ENCODE results near the gene MAP4. TPM values are rescaled to one million over a fixed set of nuclear protein-coding genes. Genes with fewer than 3 reads are reported as not detected.

Gene MAP4
- total and polyA plus RNA-seq, 2 donors (not counting 1 experiment from before 2014, with no cell fraction given), result 39.2 to 132 TPM

DNA sequence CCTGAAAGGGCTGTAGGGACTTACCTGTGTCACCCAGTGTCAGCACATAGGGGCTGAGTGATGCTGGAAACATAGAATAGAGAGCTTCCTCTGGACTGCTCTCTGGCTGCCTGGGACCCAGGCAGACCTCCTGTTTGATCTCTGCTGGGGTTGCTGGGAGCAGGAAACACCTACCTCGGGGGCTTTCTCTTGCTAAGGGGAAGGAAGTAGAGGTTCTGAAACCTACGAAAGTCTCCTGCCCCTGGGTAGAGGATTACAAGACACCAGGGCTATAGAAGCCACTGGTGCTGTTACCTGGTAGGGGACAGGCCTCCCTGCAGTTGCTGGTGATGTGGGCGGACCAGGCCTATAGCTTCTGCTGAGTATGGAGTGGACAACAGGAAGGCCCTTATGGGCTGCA lies 131.6 kb downstream of the MAP4 start:
- TF ChIP-seq, protein P1, sequence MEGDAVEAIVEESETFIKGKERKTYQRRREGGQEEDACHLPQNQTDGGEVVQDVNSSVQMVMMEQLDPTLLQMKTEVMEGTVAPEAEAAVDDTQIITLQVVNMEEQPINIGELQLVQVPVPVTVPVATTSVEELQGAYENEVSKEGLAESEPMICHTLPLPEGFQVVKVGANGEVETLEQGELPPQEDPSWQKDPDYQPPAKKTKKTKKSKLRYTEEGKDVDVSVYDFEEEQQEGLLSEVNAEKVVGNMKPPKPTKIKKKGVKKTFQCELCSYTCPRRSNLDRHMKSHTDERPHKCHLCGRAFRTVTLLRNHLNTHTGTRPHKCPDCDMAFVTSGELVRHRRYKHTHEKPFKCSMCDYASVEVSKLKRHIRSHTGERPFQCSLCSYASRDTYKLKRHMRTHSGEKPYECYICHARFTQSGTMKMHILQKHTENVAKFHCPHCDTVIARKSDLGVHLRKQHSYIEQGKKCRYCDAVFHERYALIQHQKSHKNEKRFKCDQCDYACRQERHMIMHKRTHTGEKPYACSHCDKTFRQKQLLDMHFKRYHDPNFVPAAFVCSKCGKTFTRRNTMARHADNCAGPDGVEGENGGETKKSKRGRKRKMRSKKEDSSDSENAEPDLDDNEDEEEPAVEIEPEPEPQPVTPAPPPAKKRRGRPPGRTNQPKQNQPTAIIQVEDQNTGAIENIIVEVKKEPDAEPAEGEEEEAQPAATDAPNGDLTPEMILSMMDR (IDR thresholded peaks at IDR 0.05), result no peak
- no peak for TF ChIP-seq EZH2 (IDR thresholded peaks at IDR 0.05; ENCODE audit: borderline replicate concordance, insufficient read depth, low read depth, low read length, poor library complexity, severe bottlenecking)
- Histone ChIP-seq H3K9ac (ENCODE audit: low read length) (no peak overlapping the region), H4K20me1 (ENCODE audit: control insufficient read depth, insufficient read depth, low read length, poor library complexity, severe bottlenecking) (no peaks in the 10 kb centered on the region), H3K27ac (ENCODE audit: low read length in 2 of 2) (peak overlapping the region in 1 of 2 donors; percentile 1), H3K79me2 (ENCODE audit: control insufficient read depth, insufficient read depth, low read length) (no peaks in the 10 kb centered on the region), H3K9me3 (ENCODE audit: control extremely low read depth in 1 of 3, control insufficient read depth in 2 of 3, insufficient read depth in 1 of 3, low read length in 2 of 3) (peaks cover 0 to 5% (median 0%) of the 10 kb centered on the region in 3 donors), H2AFZ (ENCODE audit: insufficient read depth, low read depth, low read length, poor library complexity, severe bottlenecking) (no peak overlapping the region), H3K36me3 (replicated peaks in 1 of 2; ENCODE audit: control extremely low read depth in 1 of 2, control insufficient read depth in 1 of 2, extremely low read depth in 1 of 2, insufficient read depth in 2 of 2, low read length in 1 of 2) (no peaks in the 10 kb centered on the region), H3K4me3 (ENCODE audit: control extremely low read depth in 1 of 5, extremely low read depth in 1 of 5, insufficient read depth in 1 of 5, low read depth in 2 of 5, low read length in 4 of 5) (no peak overlapping the region), H3K27me3 (replicated peaks in 1 of 4; ENCODE audit: control extremely low read depth in 1 of 4, control insufficient read depth in 3 of 4, insufficient read depth in 4 of 4, low read length in 3 of 4) (no peaks in the 10 kb centered on the region), H3K4me2 (replicated peaks; ENCODE audit: low read depth, low read length, poor library complexity, severe bottlenecking) (no peak overlapping the region), H3K4me1 (ENCODE audit: control insufficient read depth in 2 of 2, insufficient read depth in 2 of 2, low read length in 2 of 2) (peaks cover 10 to 22% of the 10 kb centered on the region in 2 donors)
- Mint-ChIP-seq H3K27me3 (no peaks in the 10 kb centered on the region), H3K9me3 (ENCODE audit: insufficient read depth) (no peaks in the 10 kb centered on the region), H3K4me1 (peaks cover 26% of the 10 kb centered on the region), H3K4me3 (no peak overlapping the region), H3K27ac (no peak overlapping the region)
- WGBS (ENCODE audit: insufficient coverage), result 33% methylated on average over 3 of the region's 3 CpGs
- intact Hi-C loops (cut with micrococcal nuclease), result no loop called here
- ChIA-PET POLR2A (no interaction called here), CTCF (no interaction called here)
- peak; percentile 28 for DNase-seq
- no peak for ATAC-seq (ENCODE audit: low read depth)

DNA sequence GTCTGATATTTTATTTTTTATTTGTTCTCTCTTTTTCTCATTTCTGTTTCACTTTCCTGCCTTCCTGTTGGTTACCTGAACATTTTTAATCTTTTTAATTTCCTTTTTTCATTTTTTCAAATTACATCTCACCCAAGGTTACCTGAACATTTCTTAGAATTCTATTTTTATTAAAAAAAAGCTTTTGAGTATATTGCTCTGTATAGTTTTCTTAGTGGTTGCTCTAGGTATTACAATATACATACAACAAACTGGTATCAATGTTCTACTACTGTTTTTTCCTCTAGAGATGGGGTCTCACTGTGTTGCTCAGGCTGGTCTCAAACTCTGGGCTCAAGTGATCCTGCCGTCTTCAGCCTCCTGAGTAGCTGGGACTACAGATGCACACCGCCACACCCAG lies 133.9 kb downstream of the MAP4 start:
- Histone ChIP-seq H3K27ac (ENCODE audit: low read length in 2 of 2) (no peak overlapping the region), H3K9me3 (ENCODE audit: control extremely low read depth in 1 of 3, control insufficient read depth in 2 of 3, insufficient read depth in 1 of 3, low read length in 2 of 3) (peaks cover 0 to 5% (median 0%) of the 10 kb centered on the region in 3 donors), H3K4me1 (ENCODE audit: control insufficient read depth in 2 of 2, insufficient read depth in 2 of 2, low read length in 2 of 2) (peaks cover 10 to 22% of the 10 kb centered on the region in 2 donors), H3K36me3 (replicated peaks in 1 of 2; ENCODE audit: control extremely low read depth in 1 of 2, control insufficient read depth in 1 of 2, extremely low read depth in 1 of 2, insufficient read depth in 2 of 2, low read length in 1 of 2) (peaks cover 0 to 2% of the 10 kb centered on the region in 2 experiments), H3K79me2 (ENCODE audit: control insufficient read depth, insufficient read depth, low read length) (no peaks in the 10 kb centered on the region), H3K9ac (ENCODE audit: low read length) (no peak overlapping the region), H2AFZ (ENCODE audit: insufficient read depth, low read depth, low read length, poor library complexity, severe bottlenecking) (no peak overlapping the region), H3K4me2 (replicated peaks; ENCODE audit: low read depth, low read length, poor library complexity, severe bottlenecking) (no peak overlapping the region), H3K4me3 (ENCODE audit: control extremely low read depth in 1 of 5, extremely low read depth in 1 of 5, insufficient read depth in 1 of 5, low read depth in 2 of 5, low read length in 4 of 5) (no peak overlapping the region), H3K27me3 (replicated peaks in 1 of 4; ENCODE audit: control extremely low read depth in 1 of 4, control insufficient read depth in 3 of 4, insufficient read depth in 4 of 4, low read length in 3 of 4) (no peaks in the 10 kb centered on the region), H4K20me1 (ENCODE audit: control insufficient read depth, insufficient read depth, low read length, poor library complexity, severe bottlenecking) (no peaks in the 10 kb centered on the region)
- Mint-ChIP-seq H3K9me3 (ENCODE audit: insufficient read depth) (no peaks in the 10 kb centered on the region), H3K4me3 (no peak overlapping the region), H3K27me3 (no peaks in the 10 kb centered on the region), H3K4me1 (peaks cover 31% of the 10 kb centered on the region), H3K27ac (no peak overlapping the region)
- ATAC-seq (ENCODE audit: low read depth), result no peak
- no peak for TF ChIP-seq EZH2 (IDR thresholded peaks at IDR 0.05; ENCODE audit: borderline replicate concordance, insufficient read depth, low read depth, low read length, poor library complexity, severe bottlenecking)
- TF ChIP-seq, protein P1 (IDR thresholded peaks at IDR 0.05), result no peak
- ChIA-PET POLR2A (no interaction called here), CTCF (interaction anchor here (0.6 kb wide), 1 partner anchor 49 kb away, joined by 4 read pairs; no protein-coding TSS in a partner anchor)
- intact Hi-C loops (cut with micrococcal nuclease), result no loop called here
- 87% methylated on average over 2 of the region's 2 CpGs for WGBS (ENCODE audit: insufficient coverage)
- no peak for DNase-seq
